BE2C (cell line): ENCODE data around the gene RANBP10.
"Not testable (repeated sequence)": the region's sequence is repeated elsewhere in the genome, so short reads cannot be mapped to it uniquely, and the experiment has no call there.

Experiments
- DNase-seq: peaks from one replicate; pipeline ENCODE4 v3.0.0-alpha.2; 2020
- H3K27me3 ChIP-seq: fragments of 250-450 bp; sonication (Bioruptor Pico); 2 replicates; pipeline ENCODE4 v1.5.1; 2020; ENCODE audit warnings: mild to moderate bottlenecking
- H3K36me3 ChIP-seq: fragments of 250-450 bp; sonication (Bioruptor Pico); 2 replicates; pipeline ENCODE4 v1.5.1; 2020; ENCODE audit warnings: mild to moderate bottlenecking
- H3K4me1 ChIP-seq: fragments of 250-450 bp; sonication (Bioruptor Pico); 2 replicates; pipeline ENCODE4 v1.5.1; 2020
- H3K4me3 ChIP-seq: 2 replicates; pipeline ENCODE4 v1.5.1; 2011; ENCODE audit warnings: low read depth, low read length
- H3K9me3 ChIP-seq: fragments of 250-450 bp; sonication (Bioruptor Pico); 2 replicates; pipeline ENCODE4 v1.5.1; 2020
- TF ChIP-seq, protein P1 (sequence below): IDR thresholded peaks from 2 replicates; pipeline ENCODE4 v1.5.1; 2012; ENCODE audit warnings: mild to moderate bottlenecking, low read depth, low read length

RANBP10 gene

GRCh38 chr16:67694611-67695010, 111.7 kb downstream of the RANBP10 start:
- no peak overlapping the region for H3K4me3 ChIP-seq
- TF ChIP-seq, protein P1, sequence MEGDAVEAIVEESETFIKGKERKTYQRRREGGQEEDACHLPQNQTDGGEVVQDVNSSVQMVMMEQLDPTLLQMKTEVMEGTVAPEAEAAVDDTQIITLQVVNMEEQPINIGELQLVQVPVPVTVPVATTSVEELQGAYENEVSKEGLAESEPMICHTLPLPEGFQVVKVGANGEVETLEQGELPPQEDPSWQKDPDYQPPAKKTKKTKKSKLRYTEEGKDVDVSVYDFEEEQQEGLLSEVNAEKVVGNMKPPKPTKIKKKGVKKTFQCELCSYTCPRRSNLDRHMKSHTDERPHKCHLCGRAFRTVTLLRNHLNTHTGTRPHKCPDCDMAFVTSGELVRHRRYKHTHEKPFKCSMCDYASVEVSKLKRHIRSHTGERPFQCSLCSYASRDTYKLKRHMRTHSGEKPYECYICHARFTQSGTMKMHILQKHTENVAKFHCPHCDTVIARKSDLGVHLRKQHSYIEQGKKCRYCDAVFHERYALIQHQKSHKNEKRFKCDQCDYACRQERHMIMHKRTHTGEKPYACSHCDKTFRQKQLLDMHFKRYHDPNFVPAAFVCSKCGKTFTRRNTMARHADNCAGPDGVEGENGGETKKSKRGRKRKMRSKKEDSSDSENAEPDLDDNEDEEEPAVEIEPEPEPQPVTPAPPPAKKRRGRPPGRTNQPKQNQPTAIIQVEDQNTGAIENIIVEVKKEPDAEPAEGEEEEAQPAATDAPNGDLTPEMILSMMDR = no peak
- H3K4me1 ChIP-seq = no peaks in the 10 kb centered on the region
- no peaks in the 10 kb centered on the region for H3K27me3 ChIP-seq
- H3K36me3 ChIP-seq = peaks cover 6% of the 10 kb centered on the region; the same call in 1 of the 2 replicates
- DNase-seq = no peak
- H3K9me3 ChIP-seq = no peaks in the 10 kb centered on the region; the same call in 1 of the 2 replicates

DNA sequence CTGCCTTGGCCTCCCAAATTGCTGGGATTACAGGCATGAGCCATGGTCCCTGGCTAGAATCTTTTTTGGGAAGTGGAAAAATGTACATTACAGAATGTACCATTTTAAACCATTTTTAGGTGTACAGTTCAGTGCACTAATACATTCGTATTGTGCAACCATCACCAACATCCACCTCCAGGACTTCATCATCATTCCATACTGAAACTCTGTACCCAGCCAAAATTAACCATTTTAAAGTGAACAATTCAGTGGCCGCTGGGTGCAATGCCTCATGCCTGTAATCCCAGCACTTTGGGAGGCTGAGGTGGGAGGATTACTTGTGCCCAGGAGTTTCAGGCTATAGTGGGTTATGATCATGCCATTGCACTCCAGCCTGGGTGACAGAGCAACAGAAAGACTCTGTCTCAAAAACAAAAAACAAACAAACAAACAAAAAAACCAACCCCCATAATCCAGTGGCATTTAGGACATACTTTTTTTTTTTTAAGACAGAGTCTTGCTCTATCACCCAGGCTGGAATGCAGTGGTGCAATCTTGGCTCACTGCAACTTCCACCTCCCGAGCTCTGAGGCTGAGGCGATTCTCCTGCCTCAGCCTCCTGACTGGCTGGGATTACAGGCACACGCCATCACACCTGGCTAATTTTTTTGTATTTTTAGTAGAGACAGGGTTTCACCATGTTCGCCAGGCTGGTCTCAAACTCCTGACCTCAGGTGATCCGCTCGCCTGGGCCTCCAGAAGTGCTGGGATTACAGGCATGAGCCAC, 112.7 kb downstream of the RANBP10 start:
- H3K4me3 ChIP-seq, DNase-seq, H3K36me3 ChIP-seq, H3K4me1 ChIP-seq, H3K27me3 ChIP-seq, H3K9me3 ChIP-seq: not testable (repeated sequence)

DNA sequence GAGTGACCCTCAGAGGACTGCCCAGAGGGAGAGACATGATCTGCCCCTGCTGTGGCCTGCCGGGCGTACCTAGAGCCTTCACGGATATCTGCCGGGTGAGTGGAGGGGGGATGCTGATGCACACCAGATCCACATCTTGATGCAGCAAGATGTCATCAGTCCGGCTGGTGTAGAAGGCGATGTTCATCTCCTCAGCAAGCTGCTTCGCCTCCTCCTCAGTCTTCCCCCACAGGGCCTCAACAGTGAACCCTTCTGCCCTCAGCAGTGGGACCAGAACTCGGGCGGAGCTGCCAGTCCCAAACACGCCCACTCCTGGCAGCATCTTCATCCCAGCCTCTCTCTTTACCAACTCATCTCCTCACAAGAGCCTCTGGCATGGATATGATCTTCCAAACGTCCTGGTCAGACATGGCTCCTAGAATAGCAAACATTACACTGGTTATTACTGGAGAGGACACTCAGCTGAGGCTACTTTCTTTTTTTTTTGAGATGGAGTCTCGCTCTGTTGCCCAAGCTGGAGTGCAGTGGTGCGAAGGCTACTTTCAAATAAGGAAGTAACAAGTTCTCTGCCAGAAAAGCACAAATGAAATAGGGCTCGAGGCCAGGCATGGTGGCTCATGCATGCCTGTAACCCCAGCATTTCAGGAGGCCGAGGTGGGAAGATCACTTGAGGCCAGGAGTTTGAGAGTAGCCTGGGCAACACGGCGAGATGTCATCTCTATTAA, 120.8 kb downstream of the RANBP10 start:
- H3K9me3 ChIP-seq = no peaks in the 10 kb centered on the region
- no peaks in the 10 kb centered on the region for H3K4me1 ChIP-seq
- H3K27me3 ChIP-seq = no peaks in the 10 kb centered on the region
- TF ChIP-seq, protein P1 = no peak
- H3K4me3 ChIP-seq = no peak overlapping the region
- no peak for DNase-seq
- H3K36me3 ChIP-seq = peaks cover 11% of the 10 kb centered on the region

DNA sequence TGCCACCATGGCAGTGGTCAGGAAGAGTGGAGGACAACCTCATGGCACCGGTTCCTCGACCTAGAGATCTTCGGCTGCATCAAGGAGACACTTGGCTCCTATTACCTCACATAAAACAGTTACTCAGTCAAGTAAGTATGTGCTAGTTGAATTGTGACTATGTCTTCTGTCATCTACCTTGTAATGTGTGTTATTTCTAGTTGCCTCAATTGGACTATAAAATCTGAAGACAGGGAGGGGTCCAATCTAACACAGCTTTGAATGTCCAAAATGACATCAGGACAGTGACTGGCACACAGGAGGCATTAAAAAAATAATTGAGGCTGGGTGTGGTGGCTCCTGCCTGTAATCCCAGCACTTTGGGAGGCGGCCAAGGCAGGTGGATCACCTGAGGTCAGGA, 122.6 kb downstream of the RANBP10 start:
- Histone ChIP-seq H3K36me3 (peaks cover 11% of the 10 kb centered on the region), H3K4me3 (no peak overlapping the region), H3K9me3 (no peaks in the 10 kb centered on the region), H3K27me3 (no peaks in the 10 kb centered on the region), H3K4me1 (no peaks in the 10 kb centered on the region)
- no peak for DNase-seq
- TF ChIP-seq, protein P1 = no peak

GRCh38 chr16:67679935-67680897, 126.1 kb downstream of the RANBP10 start:
- Histone ChIP-seq H3K36me3 (peaks cover 11% of the 10 kb centered on the region), H3K4me1 (no peaks in the 10 kb centered on the region), H3K4me3 (no peak overlapping the region), H3K27me3 (no peaks in the 10 kb centered on the region), H3K9me3 (no peaks in the 10 kb centered on the region)
- TF ChIP-seq, protein P1 = no peak
- no peak for DNase-seq

DNA sequence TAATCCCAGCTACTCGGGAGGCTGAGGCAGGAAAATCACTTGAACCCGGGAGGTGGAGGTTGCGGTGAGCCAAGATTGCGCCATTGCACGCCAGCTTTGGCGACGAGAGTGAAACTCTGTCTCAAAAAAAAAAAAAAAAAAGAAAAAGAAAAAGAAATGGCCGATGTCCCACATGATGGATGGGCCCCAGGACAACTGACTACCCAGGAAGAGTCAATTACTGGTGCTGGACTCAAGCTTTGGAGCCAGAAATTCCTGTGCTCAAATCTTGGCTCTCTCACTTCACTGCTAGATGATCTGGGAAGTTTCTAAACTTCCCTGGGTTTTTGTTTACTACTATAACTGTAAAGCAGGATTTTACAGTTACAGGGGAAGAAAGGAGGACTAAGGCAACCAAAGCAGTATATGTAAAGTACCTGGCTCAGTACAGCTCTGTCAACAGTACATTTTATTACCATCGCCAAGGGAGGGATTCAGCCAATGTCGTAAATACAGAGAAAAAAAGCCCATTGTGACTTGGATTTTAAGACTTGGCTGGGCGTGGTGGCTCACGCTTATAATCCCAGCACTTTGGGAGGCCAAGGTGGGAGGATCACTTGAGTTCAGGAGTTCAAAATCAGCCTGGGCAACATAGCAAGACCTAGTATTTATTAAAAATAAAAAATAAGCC, 127.9 kb downstream of the RANBP10 start:
- H3K9me3 ChIP-seq = no peaks in the 10 kb centered on the region
- no peak for DNase-seq
- peaks cover 4% of the 10 kb centered on the region for H3K4me1 ChIP-seq
- H3K27me3 ChIP-seq = no peaks in the 10 kb centered on the region
- TF ChIP-seq, protein P1 = no peak
- H3K4me3 ChIP-seq = no peak overlapping the region
- H3K36me3 ChIP-seq = peaks cover 5% of the 10 kb centered on the region; the same call in 1 of the 2 replicates
